ENCODE results near the gene KIF1C. TPM values are rescaled to one million over a fixed set of nuclear protein-coding genes. Genes with fewer than 3 reads are reported as not detected.
A peak's percentile ranks its signal among the peaks of the same experiment; 100 is the strongest.

Gene KIF1C
- total and polyA plus RNA-seq, 7 experiments from 2014 or later: 3.0 to 46.5 (median 18.7) TPM

DNA sequence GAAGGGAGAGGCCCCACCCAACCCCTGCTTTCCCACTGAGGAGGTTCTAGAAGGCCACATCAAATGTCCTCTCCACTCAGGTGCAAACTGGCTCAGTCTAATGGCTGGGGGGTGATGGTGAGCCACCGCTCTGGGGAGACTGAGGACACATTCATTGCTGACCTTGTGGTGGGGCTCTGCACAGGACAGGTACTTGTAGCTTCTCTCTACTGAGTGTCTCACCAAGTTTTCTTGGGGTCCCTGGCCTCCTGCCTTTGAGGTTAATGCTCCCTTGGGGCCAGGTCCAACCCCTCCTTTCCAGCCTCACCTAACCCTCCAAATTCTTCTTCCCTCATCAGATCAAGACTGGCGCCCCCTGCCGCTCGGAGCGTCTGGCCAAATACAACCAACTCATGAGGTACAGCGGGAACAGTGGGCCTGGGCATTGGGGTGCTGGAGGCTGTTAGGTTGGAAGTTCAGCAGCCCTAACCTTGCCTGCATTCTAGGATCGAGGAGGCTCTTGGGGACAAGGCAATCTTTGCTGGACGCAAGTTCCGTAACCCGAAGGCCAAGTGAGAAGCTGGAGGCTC lies 41.2 kb upstream of the KIF1C start:
- Mint-ChIP-seq H3K4me3 (no peak overlapping the region), H3K36me3 (peaks cover 0 to 21% (median 8%) of the 10 kb centered on the region in 5 donors), H3K27me3 (no peaks in the 10 kb centered on the region), H3K4me1 (peaks cover 0 to 20% (median 13%) of the 10 kb centered on the region in 7 donors), H3K9me3 (no peaks in the 10 kb centered on the region), H3K27ac (peak overlapping the region in 1 of 9 donors; percentile 67)
- ChIA-PET POLR2A (interaction anchor here (1.9 to 2.6 kb wide), 2 partner anchors 11 to 17 kb away, joined by 7 to 12 read pairs; partner anchors contain the start of genes RNF167, SLC25A11 and SPAG7), CTCF (interaction anchor here (1.1 to 2.2 kb wide), 3 partner anchors 9 to 48 kb away, joined by 4 to 5 read pairs (median 5); partner anchors contain the start of genes RNF167 and SLC25A11)
- H3K4me3 ChIP-seq (ENCODE audit: low read length): no peak overlapping the region
- H3K27ac ChIP-seq (ENCODE audit: low read depth, low read length): no peak overlapping the region
- intact Hi-C loops (cut with micrococcal nuclease): loop anchor here in 1 of 2 donors (1.0 kb wide), 1 partner anchor 47 kb away; no protein-coding TSS in a partner anchor
- peaks cover 0 to 7% of the 10 kb centered on the region in 2 donors for H3K4me1 ChIP-seq (ENCODE audit: control insufficient read depth in 2 of 2, insufficient read depth in 2 of 2, low read length in 2 of 2)
- no peaks in the 10 kb centered on the region for H3K27me3 ChIP-seq (ENCODE audit: control insufficient read depth in 2 of 2, insufficient read depth in 2 of 2, low read length in 2 of 2)
- DNase-seq (peak in 3 of 9 donors; percentile 9 to 47 (median 36)), ATAC-seq (no peak)
- peaks cover 0 to 20% (median 6%) of the 10 kb centered on the region in 3 experiments for H3K36me3 ChIP-seq (ENCODE audit: control insufficient read depth in 2 of 3, insufficient read depth in 3 of 3, low read length in 3 of 3)
- H3K9me3 ChIP-seq (ENCODE audit: control insufficient read depth in 2 of 3, low read length in 3 of 3): no peaks in the 10 kb centered on the region

DNA sequence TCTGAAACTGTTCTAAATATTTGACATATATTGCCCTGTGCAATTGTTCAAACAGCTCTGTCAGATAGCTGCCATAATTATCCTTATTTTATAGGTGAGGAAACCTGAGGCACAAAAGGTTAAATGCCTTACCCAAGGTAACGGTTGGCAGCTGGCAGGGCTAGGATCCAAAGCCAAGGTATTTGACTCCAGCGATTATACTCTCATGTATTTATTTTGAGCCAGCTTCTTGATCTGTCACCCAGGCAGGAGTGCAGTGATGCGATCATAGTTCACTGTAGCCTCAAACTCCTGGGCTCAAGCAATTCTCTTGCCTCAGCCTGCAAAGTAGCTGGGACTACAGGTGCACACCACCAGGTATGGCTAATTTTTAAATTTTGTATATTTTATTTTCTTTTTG lies 39.6 kb upstream of the KIF1C start:
- Mint-ChIP-seq H3K4me1 (peaks cover 0 to 17% (median 15%) of the 10 kb centered on the region in 7 donors), H3K4me3 (no peak overlapping the region), H3K36me3 (peaks cover 0 to 21% (median 9%) of the 10 kb centered on the region in 5 donors), H3K27me3 (no peaks in the 10 kb centered on the region), H3K27ac (no peak overlapping the region), H3K9me3 (no peaks in the 10 kb centered on the region)
- Histone ChIP-seq H3K4me1 (ENCODE audit: control insufficient read depth in 2 of 2, insufficient read depth in 2 of 2, low read length in 2 of 2) (peaks cover 0 to 7% of the 10 kb centered on the region in 2 donors), H3K36me3 (ENCODE audit: control insufficient read depth in 2 of 3, insufficient read depth in 3 of 3, low read length in 3 of 3) (peaks cover 0 to 20% (median 6%) of the 10 kb centered on the region in 3 experiments), H3K9me3 (ENCODE audit: control insufficient read depth in 2 of 3, low read length in 3 of 3) (no peaks in the 10 kb centered on the region), H3K27ac (ENCODE audit: low read depth, low read length) (no peak overlapping the region), H3K4me3 (ENCODE audit: low read length) (no peak overlapping the region), H3K27me3 (ENCODE audit: control insufficient read depth in 2 of 2, insufficient read depth in 2 of 2, low read length in 2 of 2) (no peaks in the 10 kb centered on the region)
- intact Hi-C loops (cut with micrococcal nuclease): no loop called here
- POLR2A ChIA-PET: interaction anchor here (1.1 to 2.6 kb wide), 4 partner anchors 9 to 50 kb away, joined by 3 to 12 read pairs (median 6); partner anchors contain the start of genes RNF167, SLC25A11 and SPAG7
- CTCF ChIA-PET: interaction anchor here (1.2 to 1.6 kb wide), 2 partner anchors 9 to 104 kb away, joined by 4 read pairs; partner anchors contain the start of gene SPAG7
- no peak for DNase-seq
- no peak for ATAC-seq

DNA sequence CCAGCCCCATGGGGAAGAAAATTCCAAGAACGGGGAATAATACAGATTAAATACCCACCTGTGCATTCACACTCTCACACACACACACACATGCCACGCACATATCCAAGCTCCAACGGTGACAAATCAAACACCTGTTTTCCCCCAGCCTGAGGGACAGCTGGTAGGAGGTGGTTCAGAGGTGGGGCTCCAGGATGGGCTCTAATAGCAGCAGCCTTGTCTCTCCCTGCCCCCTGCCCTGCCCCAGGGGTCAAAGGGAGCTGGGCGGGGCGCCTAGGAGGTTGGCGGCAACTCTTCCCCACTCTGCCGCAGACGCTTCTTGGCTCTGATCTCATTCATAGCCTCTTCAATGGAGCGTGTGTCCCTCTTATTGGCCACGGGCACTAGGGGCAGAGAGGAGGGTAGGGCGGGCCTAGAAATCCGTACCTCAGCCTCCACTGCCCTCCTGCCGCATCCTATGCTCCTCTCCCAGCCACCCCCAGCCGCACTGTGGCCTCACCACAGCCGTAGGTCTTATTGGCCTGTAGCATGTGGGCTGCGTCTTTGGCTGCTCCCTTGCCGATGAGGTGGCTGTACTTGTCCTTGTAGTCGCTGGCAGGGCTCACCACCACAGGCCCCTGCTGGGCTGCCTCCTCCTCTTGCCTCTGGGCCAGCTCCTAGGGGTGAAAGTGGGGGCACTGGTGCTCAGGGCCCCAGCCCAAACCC lies 38.3 kb upstream of the KIF1C start:
- H3K4me3 ChIP-seq (ENCODE audit: low read length): no peak overlapping the region
- H3K9me3 ChIP-seq (ENCODE audit: control insufficient read depth in 2 of 3, low read length in 3 of 3): no peaks in the 10 kb centered on the region
- H3K4me1 ChIP-seq (ENCODE audit: control insufficient read depth in 2 of 2, insufficient read depth in 2 of 2, low read length in 2 of 2): peaks cover 0 to 7% of the 10 kb centered on the region in 2 donors
- CTCF ChIA-PET: no interaction called here
- DNase-seq (no peak), ATAC-seq (no peak)
- H3K27ac Mint-ChIP-seq: peak overlapping the region in 1 of 9 donors; percentile 54
- no peaks in the 10 kb centered on the region for H3K27me3 Mint-ChIP-seq
- no peak overlapping the region for H3K4me3 Mint-ChIP-seq
- H3K36me3 Mint-ChIP-seq: peaks cover 0 to 21% (median 11%) of the 10 kb centered on the region in 5 donors
- H3K9me3 Mint-ChIP-seq: no peaks in the 10 kb centered on the region
- peaks cover 0 to 20% (median 6%) of the 10 kb centered on the region in 3 experiments for H3K36me3 ChIP-seq (ENCODE audit: control insufficient read depth in 2 of 3, insufficient read depth in 3 of 3, low read length in 3 of 3)
- POLR2A ChIA-PET: interaction anchor here (1.1 to 1.6 kb wide), 2 partner anchors 9 to 19 kb away, joined by 3 to 4 read pairs; partner anchors contain the start of genes ENO3, RNF167 and SLC25A11
- H3K27ac ChIP-seq (ENCODE audit: low read depth, low read length): no peak overlapping the region
- intact Hi-C loops (cut with micrococcal nuclease): no loop called here
- peaks cover 0 to 17% (median 11%) of the 10 kb centered on the region in 7 donors for H3K4me1 Mint-ChIP-seq
- H3K27me3 ChIP-seq (ENCODE audit: control insufficient read depth in 2 of 2, insufficient read depth in 2 of 2, low read length in 2 of 2): no peaks in the 10 kb centered on the region

DNA sequence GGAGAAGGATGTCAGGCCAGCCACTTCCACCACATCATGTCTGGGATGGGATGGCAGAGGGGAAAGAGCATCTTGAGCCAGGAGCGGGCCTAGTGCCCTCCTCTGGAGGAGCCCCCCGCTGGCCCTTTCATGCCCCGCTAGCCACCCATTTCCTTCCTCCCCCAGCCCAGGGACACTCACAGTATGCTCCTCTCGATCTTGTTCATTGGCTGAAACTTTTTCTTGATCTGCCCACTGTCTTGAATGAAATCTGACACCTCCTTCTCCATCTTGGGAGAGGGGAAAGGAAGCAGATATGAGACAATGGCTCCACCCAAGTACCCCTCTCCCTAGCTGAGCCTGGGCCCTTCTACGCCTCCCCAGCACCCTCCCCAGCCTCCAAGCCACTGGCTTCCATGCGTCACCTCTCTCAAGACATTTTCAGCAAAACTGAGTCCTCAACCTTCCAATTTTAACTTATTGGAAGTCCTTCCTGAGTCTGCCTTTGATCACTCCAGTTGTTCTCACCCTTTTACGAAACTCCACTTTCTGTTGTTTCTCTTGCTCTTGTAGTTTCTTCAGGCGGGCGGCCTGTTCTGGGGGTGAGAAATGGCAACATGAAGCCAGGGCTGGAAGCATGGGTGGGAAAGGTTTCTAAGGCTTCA lies 37.3 kb upstream of the KIF1C start:
- CTCF ChIA-PET: no interaction called here
- Mint-ChIP-seq H3K36me3 (peaks cover 4 to 25% (median 14%) of the 10 kb centered on the region in 5 donors), H3K4me3 (no peak overlapping the region), H3K9me3 (no peaks in the 10 kb centered on the region), H3K27me3 (no peaks in the 10 kb centered on the region), H3K4me1 (peaks cover 0 to 24% (median 15%) of the 10 kb centered on the region in 7 donors), H3K27ac (peak overlapping the region in 1 of 9 donors; percentile 15)
- DNase-seq (no peak), ATAC-seq (no peak)
- Histone ChIP-seq H3K27ac (ENCODE audit: low read depth, low read length) (no peak overlapping the region), H3K27me3 (ENCODE audit: control insufficient read depth in 2 of 2, insufficient read depth in 2 of 2, low read length in 2 of 2) (no peaks in the 10 kb centered on the region), H3K36me3 (ENCODE audit: control insufficient read depth in 2 of 3, insufficient read depth in 3 of 3, low read length in 3 of 3) (peaks cover 0 to 20% (median 6%) of the 10 kb centered on the region in 3 experiments), H3K4me3 (ENCODE audit: low read length) (no peak overlapping the region), H3K9me3 (ENCODE audit: control insufficient read depth in 2 of 3, low read length in 3 of 3) (no peaks in the 10 kb centered on the region), H3K4me1 (ENCODE audit: control insufficient read depth in 2 of 2, insufficient read depth in 2 of 2, low read length in 2 of 2) (peaks cover 0 to 7% of the 10 kb centered on the region in 2 donors)
- POLR2A ChIA-PET: interaction anchor here (1.6 kb wide), 1 partner anchor 10 kb away, joined by 4 read pairs; the partner anchor contains the start of gene ENO3
- intact Hi-C loops (cut with micrococcal nuclease): no loop called here

DNA sequence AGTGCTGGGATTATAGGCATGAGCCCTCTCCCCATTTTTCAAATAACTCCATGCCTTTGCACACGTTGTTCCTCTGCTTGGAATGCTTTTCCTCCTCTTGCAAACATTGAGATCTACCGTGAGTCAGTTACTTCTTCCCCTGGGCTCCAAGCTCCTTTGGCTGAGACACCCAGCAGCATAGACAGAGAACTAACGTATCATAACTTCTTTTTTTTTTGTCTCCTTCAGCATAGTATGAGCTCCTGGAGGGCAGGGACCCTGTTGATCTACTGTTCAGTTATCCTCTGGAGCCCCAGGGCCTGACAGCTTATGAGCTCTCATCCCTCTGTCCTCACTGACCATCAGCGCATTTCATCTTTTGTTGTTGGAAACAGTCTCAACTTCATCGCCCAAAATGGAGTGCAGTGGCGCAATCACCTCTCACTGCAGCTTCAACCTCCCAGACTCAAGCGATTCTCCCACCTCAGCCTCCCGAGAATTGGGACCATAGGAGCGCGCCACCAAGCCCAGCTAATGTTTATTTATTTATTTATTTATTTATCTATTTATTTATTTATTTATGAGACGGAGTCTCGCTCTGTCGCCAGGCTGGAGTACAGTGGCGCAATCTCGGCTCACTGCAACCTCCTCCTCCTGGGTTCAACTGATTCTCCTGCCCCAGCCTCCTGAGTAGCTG lies 32.3 kb upstream of the KIF1C start:
- Histone ChIP-seq H3K27me3 (ENCODE audit: control insufficient read depth in 2 of 2, insufficient read depth in 2 of 2, low read length in 2 of 2) (no peaks in the 10 kb centered on the region), H3K4me1 (ENCODE audit: control insufficient read depth in 2 of 2, insufficient read depth in 2 of 2, low read length in 2 of 2) (peaks cover 17 to 22% of the 10 kb centered on the region in 2 donors), H3K27ac (ENCODE audit: low read depth, low read length) (no peak overlapping the region), H3K4me3 (ENCODE audit: low read length) (no peak overlapping the region), H3K36me3 (ENCODE audit: control insufficient read depth in 2 of 3, insufficient read depth in 3 of 3, low read length in 3 of 3) (peaks cover 0 to 25% (median 0%) of the 10 kb centered on the region in 3 experiments), H3K9me3 (ENCODE audit: control insufficient read depth in 2 of 3, low read length in 3 of 3) (no peaks in the 10 kb centered on the region)
- intact Hi-C loops (cut with micrococcal nuclease): loop anchor here (5.0 kb wide), 2 partner anchors 147 to 598 kb away; partner anchors contain the start of genes UBE2G1 (in 1 of the 2) and ZNF232 (in 1 of the 2)
- DNase-seq (no peak), ATAC-seq (no peak)
- H3K36me3 Mint-ChIP-seq: peaks cover 5 to 32% (median 11%) of the 10 kb centered on the region in 5 donors
- ChIA-PET POLR2A (interaction anchor here (0.7 to 10.3 kb wide), 5 partner anchors 10 to 84 kb away, joined by 3 to 278 read pairs (median 50); partner anchors contain the start of genes CAMTA2, ENO3, PFN1 and RNF167), CTCF (interaction anchor here (0.9 to 2.0 kb wide), 3 partner anchors 9 to 14 kb away, joined by 3 to 6 read pairs (median 4); partner anchors contain the start of gene ENO3)
- H3K27me3 Mint-ChIP-seq: no peaks in the 10 kb centered on the region
- H3K9me3 Mint-ChIP-seq: no peaks in the 10 kb centered on the region
- peak overlapping the region in 6 of 10 donors; percentile 10 to 45 (median 42) for H3K4me3 Mint-ChIP-seq
- peaks cover 8 to 27% (median 17%) of the 10 kb centered on the region in 7 donors for H3K4me1 Mint-ChIP-seq
- peak overlapping the region in 3 of 9 donors; percentile 21 to 86 (median 48) for H3K27ac Mint-ChIP-seq
